Natural killer cell (primary cell): ENCODE measurements around the gene MAP4K5. TPM values are rescaled to one million over a fixed set of nuclear protein-coding genes. Genes with fewer than 3 reads are reported as not detected.

Source experiments
- ATAC-seq, 3 donors: fragments of 150-1000 bp in 2 of 3; fragments of 200-7000 bp in 1 of 3; cut with Tn5 transposase; 1 replicate in 1 of 3; 2 replicates in 2 of 3; pipeline ENCODE4 v1.10.0; 2021; ENCODE audit warnings: mild to moderate bottlenecking in 2 of 3, moderate library complexity in 2 of 3
- DNase-seq, 2 donors: peaks; one replicate each; pipeline versions ENCODE4 v3.0.0 to v3.0.0-alpha.2; 2013 to 2021; ENCODE audit warnings: mixed read lengths in 1 of 2
- H3K27ac ChIP-seq: one replicate; pipeline ENCODE4 v1.5.1; 2013; ENCODE audit warnings: mild to moderate bottlenecking, low read length
- H3K27me3 ChIP-seq: one replicate; pipeline ENCODE4 v1.6.1; 2013; ENCODE audit warnings: low read length; ENCODE audit not compliant: control insufficient read depth, insufficient read depth
- H3K36me3 ChIP-seq: one replicate; pipeline ENCODE4 v1.6.1; 2013; ENCODE audit warnings: low read length; ENCODE audit not compliant: control insufficient read depth, insufficient read depth
- H3K4me1 ChIP-seq: one replicate; pipeline ENCODE4 v1.6.1; 2013; ENCODE audit warnings: low read length; ENCODE audit not compliant: control insufficient read depth, insufficient read depth
- H3K4me3 ChIP-seq: one replicate; pipeline ENCODE4 v1.5.1; 2013; ENCODE audit warnings: low read length
- H3K9me3 ChIP-seq: one replicate; pipeline ENCODE4 v1.6.1; 2013; ENCODE audit warnings: low read length; ENCODE audit not compliant: control insufficient read depth, insufficient read depth
- H3K27ac Mint-ChIP-seq, 2 donors: one replicate each; pipeline ENCODE4 v1.8.0; 2022; ENCODE audit warnings: mild to moderate bottlenecking in 2 of 2, mixed read lengths in 2 of 2, moderate library complexity in 1 of 2
- H3K27me3 Mint-ChIP-seq, 2 donors: one replicate each; pipeline ENCODE4 v1.8.0; 2022; ENCODE audit warnings: low read depth in 2 of 2, mixed read lengths in 2 of 2
- H3K36me3 Mint-ChIP-seq: one replicate; pipeline ENCODE4 v1.8.0; 2022; ENCODE audit warnings: mixed read lengths
- H3K4me1 Mint-ChIP-seq, 2 donors: one replicate each; pipeline ENCODE4 v1.8.0; 2022; ENCODE audit warnings: mixed read lengths in 2 of 2
- H3K4me3 Mint-ChIP-seq: one replicate; pipeline ENCODE4 v1.8.0; 2022; ENCODE audit warnings: mild to moderate bottlenecking, moderate library complexity, mixed read lengths
- H3K9me3 Mint-ChIP-seq, 2 donors: one replicate each; pipeline ENCODE4 v1.8.0; 2022; ENCODE audit warnings: mixed read lengths in 2 of 2
- WGBS: methylation state at CpG from one replicate; pipeline ENCODE4 v1.1.7; 2013; ENCODE audit warnings: missing lambda C conversion rate; ENCODE audit not compliant: insufficient coverage; 5-methylcytosine and 5-hydroxymethylcytosine counted together
- intact Hi-C: fragments of 100-400 bp; cut with micrococcal nuclease; formaldehyde crosslinking; loops from one replicate; pipeline ENCODE4 v1.14.2; 2022
- total RNA-seq, 4 donors: library from RNA; stranded (reverse); fragments of 120-200 nt in 1 of 4; gene quantifications; one replicate each; pipeline versions ENCODE4 v1.2.3 to v1.2.4, GENCODE V29; 2013 to 2022
- TF ChIP-seq, protein P1 (sequence below): fragments of 200-600 bp; IDR thresholded peaks from one replicate; pipeline ENCODE4 v1.8.0; 2022; ENCODE audit warnings: antibody characterized with exemption

MAP4K5 gene
- total RNA-seq, 3 donors from 2014 or later (not counting 1 experiment from before 2014, with no cell fraction given): 63.3 to 74.6 (median 65.9) TPM

DNA sequence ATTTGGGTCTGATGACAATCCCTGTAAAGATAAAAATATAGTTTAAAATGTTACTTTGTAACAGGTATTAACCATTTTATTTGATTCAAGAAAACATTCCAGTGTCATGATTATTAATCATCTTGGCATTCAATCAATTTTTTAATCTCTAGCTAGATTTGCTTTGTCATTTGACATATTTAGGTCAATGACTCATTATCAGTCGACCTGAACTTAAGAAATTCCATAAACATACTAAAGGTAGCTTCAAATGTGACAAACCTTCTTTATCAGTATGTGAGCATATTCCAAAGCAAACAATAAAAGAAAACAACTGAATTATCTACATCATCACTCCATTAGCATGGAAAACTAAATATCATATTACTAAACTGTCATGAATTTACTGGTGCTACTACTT, 84.9 kb downstream of the MAP4K5 start:
- DNase-seq: no peak
- H3K9me3 ChIP-seq: no peaks in the 10 kb centered on the region
- Mint-ChIP-seq H3K9me3 (no peaks in the 10 kb centered on the region), H3K27me3 (no peaks in the 10 kb centered on the region), H3K27ac (no peak overlapping the region), H3K4me3 (no peak overlapping the region), H3K36me3 (peaks cover 11% of the 10 kb centered on the region), H3K4me1 (no peaks in the 10 kb centered on the region)
- no peaks in the 10 kb centered on the region for H3K27me3 ChIP-seq
- 85% methylated on average over 1 of the region's 1 CpG for WGBS
- intact Hi-C loops: no loop called here
- TF ChIP-seq, protein P1, sequence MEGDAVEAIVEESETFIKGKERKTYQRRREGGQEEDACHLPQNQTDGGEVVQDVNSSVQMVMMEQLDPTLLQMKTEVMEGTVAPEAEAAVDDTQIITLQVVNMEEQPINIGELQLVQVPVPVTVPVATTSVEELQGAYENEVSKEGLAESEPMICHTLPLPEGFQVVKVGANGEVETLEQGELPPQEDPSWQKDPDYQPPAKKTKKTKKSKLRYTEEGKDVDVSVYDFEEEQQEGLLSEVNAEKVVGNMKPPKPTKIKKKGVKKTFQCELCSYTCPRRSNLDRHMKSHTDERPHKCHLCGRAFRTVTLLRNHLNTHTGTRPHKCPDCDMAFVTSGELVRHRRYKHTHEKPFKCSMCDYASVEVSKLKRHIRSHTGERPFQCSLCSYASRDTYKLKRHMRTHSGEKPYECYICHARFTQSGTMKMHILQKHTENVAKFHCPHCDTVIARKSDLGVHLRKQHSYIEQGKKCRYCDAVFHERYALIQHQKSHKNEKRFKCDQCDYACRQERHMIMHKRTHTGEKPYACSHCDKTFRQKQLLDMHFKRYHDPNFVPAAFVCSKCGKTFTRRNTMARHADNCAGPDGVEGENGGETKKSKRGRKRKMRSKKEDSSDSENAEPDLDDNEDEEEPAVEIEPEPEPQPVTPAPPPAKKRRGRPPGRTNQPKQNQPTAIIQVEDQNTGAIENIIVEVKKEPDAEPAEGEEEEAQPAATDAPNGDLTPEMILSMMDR: no peak
- H3K27ac ChIP-seq: no peak overlapping the region
- no peak overlapping the region for H3K4me3 ChIP-seq
- peaks cover 58% of the 10 kb centered on the region for H3K36me3 ChIP-seq
- no peak for ATAC-seq
- H3K4me1 ChIP-seq: no peaks in the 10 kb centered on the region

DNA sequence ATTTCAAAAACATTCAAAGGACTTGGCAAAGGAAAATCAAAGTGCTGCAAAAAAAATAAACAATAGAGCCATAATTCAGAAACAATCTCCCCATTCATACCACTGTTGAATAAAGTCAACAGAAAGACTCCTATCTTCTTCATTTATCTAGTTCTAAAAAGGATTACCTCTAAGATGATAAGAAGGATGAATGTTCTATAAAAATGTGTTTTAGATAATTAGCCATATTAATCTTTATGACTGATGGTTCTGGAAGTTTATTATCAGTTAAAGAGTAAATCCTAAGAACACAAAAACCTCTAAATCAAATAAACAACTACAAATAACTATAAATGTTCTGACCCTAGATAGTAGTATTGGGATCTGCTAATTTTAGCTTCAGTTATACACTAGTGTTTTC, 97.8 kb downstream of the MAP4K5 start:
- Histone ChIP-seq H3K9me3 (no peaks in the 10 kb centered on the region), H3K27ac (no peak overlapping the region), H3K4me1 (no peaks in the 10 kb centered on the region), H3K4me3 (no peak overlapping the region), H3K27me3 (no peaks in the 10 kb centered on the region), H3K36me3 (peaks cover 57% of the 10 kb centered on the region)
- no peak overlapping the region for H3K4me3 Mint-ChIP-seq
- H3K9me3 Mint-ChIP-seq: no peaks in the 10 kb centered on the region
- ATAC-seq: no peak
- DNase-seq: no peak
- peaks cover 14% of the 10 kb centered on the region for H3K36me3 Mint-ChIP-seq
- H3K4me1 Mint-ChIP-seq: no peaks in the 10 kb centered on the region
- no peak overlapping the region for H3K27ac Mint-ChIP-seq
- TF ChIP-seq, protein P1: no peak
- no peaks in the 10 kb centered on the region for H3K27me3 Mint-ChIP-seq
- intact Hi-C loops: no loop called here

DNA sequence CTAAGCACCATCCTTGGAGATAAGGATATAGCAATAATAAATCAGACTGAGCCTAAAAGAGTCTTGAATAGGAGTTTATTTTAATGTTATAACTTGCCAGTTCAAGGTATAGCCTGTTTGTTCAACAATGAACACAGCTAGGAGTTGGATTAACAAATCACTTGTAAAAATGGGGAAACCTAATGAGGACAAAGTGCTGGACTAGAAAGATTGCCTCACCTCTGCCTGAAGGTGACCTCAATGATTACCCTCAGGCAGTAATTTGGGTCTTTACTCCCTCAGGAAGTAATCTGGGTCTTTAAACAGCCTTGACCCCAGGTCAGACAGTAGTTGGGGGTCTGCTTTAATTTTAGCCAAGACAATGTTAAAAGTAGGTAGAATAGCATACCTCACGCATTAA, 100.2 kb downstream of the MAP4K5 start:
- intact Hi-C loops: no loop called here
- H3K4me3 Mint-ChIP-seq: no peak overlapping the region
- peaks cover 45% of the 10 kb centered on the region for H3K36me3 ChIP-seq
- ATAC-seq (no peak), DNase-seq (no peak)
- H3K4me1 ChIP-seq: no peaks in the 10 kb centered on the region
- H3K9me3 Mint-ChIP-seq: no peaks in the 10 kb centered on the region
- no peak overlapping the region for H3K4me3 ChIP-seq
- no peaks in the 10 kb centered on the region for H3K27me3 ChIP-seq
- H3K9me3 ChIP-seq: no peaks in the 10 kb centered on the region
- H3K36me3 Mint-ChIP-seq: peaks cover 11% of the 10 kb centered on the region
- no peaks in the 10 kb centered on the region for H3K4me1 Mint-ChIP-seq
- TF ChIP-seq, protein P1: no peak
- H3K27me3 Mint-ChIP-seq: no peaks in the 10 kb centered on the region
- no peak overlapping the region for H3K27ac ChIP-seq
- H3K27ac Mint-ChIP-seq: no peak overlapping the region
- WGBS: 100% methylated on average over 1 of the region's 1 CpG

DNA sequence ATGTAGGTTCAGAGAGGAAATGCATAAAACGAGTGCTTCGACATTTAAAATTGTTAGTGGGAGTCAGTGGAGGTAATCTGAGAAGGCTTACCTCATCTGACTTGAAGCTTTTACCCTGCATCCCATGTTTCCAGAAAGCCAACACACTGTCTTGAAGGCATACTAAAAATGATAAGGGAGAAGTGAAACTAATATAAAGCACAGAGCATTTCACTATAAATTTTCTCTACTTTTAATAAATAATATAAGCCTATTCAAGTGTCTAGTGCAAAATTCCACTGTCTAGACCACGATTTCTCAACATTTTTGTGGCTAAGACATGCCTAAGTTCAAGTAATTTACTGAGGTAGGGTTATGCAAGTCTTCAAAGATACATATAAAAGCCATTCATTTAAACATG, 106.6 kb downstream of the MAP4K5 start:
- Histone ChIP-seq H3K27ac (no peak overlapping the region), H3K9me3 (no peaks in the 10 kb centered on the region), H3K36me3 (peaks cover 30% of the 10 kb centered on the region), H3K27me3 (no peaks in the 10 kb centered on the region), H3K4me3 (no peak overlapping the region), H3K4me1 (no peaks in the 10 kb centered on the region)
- no peak for DNase-seq
- TF ChIP-seq, protein P1: no peak
- Mint-ChIP-seq H3K27me3 (no peaks in the 10 kb centered on the region), H3K27ac (no peak overlapping the region), H3K4me1 (no peaks in the 10 kb centered on the region), H3K4me3 (no peak overlapping the region), H3K36me3 (peaks cover 5% of the 10 kb centered on the region), H3K9me3 (no peaks in the 10 kb centered on the region)
- intact Hi-C loops: no loop called here
- no peak for ATAC-seq
- no CpG with 5 or more reads among the region's 3 CpGs for WGBS
